ENCODE data around the gene PSMC1.

Gene PSMC1

GRCh38 chr14:90302529-90303303 is 46.4 kb downstream of the PSMC1 start:
- no peak for DNase-seq (ENCODE audit: low read depth)

DNA sequence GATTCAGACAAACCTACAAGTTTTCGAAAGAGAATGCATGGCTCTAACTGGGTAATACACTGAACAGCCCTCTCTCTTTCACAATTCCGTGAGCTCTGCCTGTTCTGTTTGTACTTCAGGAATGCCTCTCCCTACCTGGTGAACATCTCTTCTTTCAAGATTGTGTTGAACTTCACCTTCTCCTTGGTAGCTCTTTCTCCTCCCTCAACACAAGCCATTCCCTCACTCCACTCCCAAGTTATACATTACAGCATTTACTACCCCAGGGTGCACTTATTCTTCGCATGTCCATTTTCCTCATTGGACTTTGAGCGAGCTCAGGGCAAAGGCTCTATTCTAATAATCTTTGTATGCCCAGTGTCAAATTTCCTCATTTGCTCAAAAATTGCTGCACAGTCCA is 47.1 kb downstream of the PSMC1 start:
- DNase-seq (ENCODE audit: low read depth): no peak

- no peak for DNase-seq (ENCODE audit: low read depth)
These were observed 48.1 kb downstream of the PSMC1 start for GRCh38 chr14:90304502-90304901.

- DNase-seq (ENCODE audit: low read depth): no peak
These were observed 48.8 kb downstream of the PSMC1 start for GRCh38 chr14:90305176-90305601.

- no peak for DNase-seq (ENCODE audit: low read depth)
These were observed 52.2 kb downstream of the PSMC1 start for GRCh38 chr14:90308561-90308960.

GRCh38 chr14:90317286-90317685 is 60.9 kb downstream of the PSMC1 start:
- DNase-seq (ENCODE audit: low read depth): no peak

GRCh38 chr14:90318016-90318415 is 61.7 kb downstream of the PSMC1 start:
- DNase-seq (ENCODE audit: low read depth): no peak

GRCh38 chr14:90319173-90319572 is 62.8 kb downstream of the PSMC1 start:
- no peak for DNase-seq (ENCODE audit: low read depth)

DNA sequence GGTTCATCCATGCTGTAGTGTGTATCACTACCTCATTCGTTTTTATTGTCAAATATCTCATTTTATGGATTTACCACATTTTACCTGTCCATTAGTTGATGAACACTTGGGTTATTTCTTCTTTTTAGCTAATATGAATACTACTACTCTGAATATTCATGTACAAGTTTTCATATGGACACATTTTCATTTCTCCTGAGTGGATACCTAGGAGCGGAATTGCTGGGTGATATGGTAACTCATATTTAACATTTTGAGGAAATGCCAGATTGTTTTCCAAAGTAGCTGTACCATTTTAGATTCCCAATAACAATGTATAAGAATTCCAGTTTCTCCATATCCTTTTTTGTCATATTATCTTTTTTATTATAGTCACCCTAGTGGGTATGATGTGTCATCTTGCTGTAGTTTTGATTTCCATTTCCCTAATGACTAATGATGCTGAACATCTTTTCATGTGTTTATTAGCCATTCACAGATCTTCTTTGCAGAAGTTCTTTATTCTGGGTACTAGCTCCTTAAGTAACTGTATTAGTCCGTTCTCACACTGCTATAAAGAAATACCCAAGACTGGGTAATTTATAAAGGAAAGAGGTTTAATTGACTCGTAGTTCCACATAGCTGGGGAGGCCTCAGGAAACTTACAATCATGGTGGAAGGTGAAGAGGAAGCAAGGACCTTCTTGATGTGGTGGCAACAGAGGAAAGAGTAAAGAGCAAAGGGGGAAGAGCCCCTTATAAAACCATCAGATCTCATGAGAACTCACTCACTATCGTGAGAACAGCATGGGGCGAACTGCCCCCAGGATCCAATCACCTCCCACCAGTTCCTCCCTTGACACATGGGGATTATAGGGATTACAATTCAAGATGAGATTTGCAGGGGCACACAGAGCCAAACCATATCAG is 63.5 kb downstream of the PSMC1 start:
- no peak for DNase-seq (ENCODE audit: low read depth)

GRCh38 chr14:90321891-90322290 is 65.5 kb downstream of the PSMC1 start:
- DNase-seq (ENCODE audit: low read depth): no peak

Measured in fibroblast of gingiva (primary cell).